ENCODE measurements around the gene ACP1.
"Not testable (repeated sequence)": the region's sequence is repeated elsewhere in the genome, so short reads cannot be mapped to it uniquely, and the experiment has no call there.

ACP1 gene

DNA sequence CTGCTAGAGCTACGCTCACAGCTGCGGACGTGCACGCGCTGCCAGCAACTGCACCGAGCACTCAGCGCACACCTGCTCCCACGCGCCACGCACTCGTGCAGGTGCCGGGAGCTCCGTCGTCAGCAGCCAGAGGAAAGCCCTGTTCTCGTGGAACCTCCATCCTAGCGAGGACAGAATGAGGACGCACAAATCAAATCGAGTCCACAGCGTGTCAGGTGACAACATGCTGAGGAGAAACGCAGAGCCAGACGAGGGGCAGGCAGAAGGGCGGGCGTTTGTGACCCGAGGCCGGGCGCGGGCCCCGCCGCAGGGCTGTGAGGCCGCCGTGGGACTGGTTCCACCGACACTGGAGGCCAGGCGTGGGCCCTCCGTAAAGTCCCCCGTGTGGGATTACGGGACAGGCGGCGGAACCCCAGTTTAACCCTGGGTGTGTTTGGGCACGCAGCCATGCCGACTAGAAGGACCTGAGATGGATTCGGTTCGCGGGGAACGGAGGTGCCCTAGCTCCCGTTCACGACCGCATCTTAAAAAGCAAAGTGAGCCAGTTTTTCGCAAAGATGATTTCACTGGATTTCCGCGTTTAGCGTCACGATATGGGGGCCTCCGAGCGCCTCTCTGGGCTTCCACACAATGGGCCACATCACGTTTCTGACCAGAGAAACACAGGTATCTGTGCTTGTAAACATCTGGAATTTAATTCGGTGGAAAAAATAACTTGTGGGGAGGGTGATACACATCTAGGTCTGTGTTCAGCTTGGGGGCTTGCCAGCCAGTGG, 50.0 kb downstream of the ACP1 start:
- DNase-seq, result no peak

DNA sequence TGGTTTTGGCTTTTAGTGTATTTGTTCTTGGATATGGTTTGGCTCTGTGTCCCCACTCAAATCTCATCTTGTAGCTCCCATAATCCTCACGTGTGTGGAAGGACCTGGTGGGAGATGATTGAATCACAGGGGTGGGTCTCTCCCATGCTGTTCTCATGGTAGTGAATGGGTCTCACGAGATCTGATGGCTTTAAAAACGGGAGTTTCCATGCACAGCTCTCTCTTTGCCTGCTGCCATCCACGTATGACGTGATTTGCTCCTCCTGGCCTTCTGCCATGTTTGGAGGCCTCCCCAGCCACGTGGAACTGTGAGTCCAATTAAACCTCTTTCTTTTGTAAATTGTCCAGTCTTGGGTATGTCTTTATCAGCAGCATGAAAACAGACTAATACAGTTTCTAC, 51.2 kb downstream of the ACP1 start:
- DNase-seq, result not testable (repeated sequence)

DNA sequence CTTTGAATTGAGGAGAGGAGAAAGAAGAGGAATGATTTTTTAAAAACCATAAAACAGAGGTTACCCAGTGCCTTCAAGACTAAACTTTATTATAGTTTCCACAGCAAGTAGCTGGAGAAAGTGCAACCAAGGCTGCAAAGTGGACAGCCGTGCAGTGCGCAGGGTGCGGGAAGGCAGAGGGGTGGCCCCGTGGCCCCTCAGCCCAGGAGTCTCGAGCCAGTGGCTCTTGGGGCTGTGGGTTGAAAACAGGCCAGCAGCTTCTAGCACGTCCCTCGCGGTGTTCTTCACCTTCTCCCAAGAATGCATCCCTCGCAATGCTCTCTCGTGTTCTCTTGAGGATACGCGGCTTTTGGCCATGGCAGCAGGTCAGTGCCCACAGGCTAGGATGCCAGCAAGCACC, 51.6 kb downstream of the ACP1 start:
- DNase-seq, result no peak

DNA sequence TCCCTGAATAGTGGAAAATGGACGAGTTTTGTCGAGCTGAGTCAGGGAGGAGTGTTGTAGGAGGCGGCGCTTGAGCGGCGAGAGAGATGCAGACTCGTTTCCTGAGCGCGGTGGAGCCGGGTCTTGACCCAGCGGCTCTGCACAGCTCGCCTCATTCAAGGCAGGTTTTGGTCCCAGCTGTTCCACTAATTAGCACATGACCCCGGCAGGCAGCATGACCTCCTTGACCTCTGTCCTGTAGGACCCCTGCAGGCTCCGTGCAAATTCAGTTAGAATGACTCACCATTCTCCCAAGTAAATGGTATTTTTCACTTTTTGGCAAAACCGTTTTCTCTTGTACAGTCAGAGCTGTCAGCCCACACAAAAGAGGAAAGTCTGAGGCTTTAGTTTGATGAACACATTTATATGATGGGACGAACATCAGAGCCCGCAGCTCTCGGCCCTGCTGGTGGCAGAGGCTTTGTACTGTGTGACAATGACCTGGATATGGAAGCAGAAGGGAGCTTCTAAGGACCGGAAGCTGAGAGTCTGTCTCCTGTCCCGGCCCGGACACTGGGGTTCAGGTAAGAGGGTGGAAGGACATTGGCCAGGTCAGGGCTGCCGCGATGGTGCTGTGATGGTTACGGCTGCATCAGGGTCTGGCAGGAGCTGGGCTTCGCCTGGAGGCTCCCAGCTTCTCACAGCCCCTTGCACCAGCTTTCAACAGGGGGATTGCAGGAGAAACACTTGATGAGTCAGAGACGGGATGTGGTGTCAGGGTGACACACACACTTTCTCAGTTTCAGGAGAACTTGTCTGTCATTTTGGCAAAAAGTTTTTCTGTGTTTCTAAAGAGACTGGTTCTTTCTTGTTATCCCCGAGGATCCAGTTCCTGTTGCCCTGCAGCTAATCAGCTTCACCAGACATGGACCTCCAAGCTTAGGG, 53.0 kb downstream of the ACP1 start:
- no peak for DNase-seq

DNA sequence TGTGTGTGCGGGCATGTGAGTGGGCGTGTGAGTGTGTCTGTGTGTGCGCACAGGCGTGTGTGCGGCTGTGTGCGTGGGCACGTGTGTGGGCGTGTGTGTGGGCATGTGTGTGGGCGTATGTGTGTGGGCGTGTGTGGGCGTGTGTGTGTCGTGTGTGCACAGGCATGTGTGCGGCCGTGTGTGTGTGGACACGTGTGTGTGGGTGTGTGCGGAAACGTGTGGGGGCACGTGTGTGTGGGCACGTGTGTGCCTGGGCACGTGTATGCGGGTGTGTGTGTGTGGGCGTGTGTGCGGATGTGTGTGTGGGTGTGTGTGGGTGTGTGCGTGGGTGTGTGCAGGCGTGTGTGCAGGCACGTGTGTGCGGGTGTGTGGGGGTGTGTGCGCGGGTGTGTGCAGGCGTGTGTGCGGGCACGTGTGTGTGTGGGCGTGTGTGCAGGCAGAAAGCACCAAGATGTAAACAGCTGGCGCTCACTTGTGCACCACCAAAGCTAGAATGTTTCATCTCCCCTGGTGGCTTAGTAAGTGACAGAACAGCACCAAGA, 54.4 kb downstream of the ACP1 start:
- DNase-seq, result no peak

DNA sequence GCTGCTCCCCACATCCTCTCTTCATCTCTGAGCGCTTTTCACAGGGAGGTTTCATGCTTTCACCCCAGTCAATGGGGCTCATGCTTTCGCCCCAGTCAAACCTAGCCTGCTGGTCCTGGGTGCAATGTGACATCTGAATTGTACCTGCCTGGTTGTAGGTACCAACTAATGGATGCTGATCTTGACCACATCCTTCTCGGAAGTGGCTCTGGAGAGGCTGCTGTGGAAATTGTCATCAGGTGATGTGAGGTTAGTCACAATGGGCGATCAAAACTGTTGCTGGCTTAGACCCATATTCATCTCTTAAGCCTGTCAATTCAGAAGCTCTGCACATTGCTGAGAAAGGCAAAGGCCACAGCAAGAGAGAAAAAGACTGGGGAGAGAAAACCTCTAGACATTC, 55.8 kb downstream of the ACP1 start:
- no peak for DNase-seq

DNA sequence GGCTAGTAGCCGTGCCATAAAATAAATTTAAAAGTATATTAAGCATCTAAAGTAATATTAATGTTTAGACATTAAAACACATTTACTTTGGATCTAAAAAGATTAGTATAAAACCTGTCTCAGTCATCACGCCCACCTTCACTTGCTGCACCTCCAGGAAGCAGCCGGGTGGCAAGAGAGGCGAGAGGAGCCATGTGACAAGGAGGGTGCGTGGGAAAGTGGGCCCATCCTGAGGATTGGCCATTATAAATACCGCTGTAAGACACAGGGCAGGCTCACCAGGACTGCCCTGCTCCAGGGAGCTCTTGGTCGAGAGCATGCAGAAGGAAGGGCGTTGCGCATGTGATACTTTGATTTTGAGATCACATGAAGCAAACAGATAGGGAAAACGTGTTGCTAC, 57.6 kb downstream of the ACP1 start:
- no peak for DNase-seq

DNA sequence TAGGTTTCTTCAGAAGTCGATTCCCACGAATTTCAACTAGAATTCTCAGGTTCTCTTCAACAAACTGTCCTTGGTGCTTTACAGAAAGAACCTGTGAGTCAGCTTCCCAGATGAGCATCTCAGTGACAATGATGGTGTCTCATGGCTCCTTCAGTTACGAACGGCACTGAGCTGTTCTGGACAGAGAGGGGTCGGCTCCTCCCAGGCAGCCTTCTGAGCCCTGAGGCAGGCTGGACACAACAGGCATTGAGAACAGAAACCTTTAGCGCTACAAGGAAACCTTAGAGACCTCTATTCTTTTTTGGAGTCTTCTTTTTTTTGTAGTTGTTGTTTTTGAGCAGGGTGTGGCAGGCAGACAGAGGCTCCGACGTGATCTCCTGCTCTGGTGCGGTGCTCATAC, 58.3 kb downstream of the ACP1 start:
- DNase-seq, result no peak
